ENCODE data around the gene IGLON5. TPM values are rescaled to one million over a fixed set of nuclear protein-coding genes. Genes with fewer than 3 reads are reported as not detected.

Gene IGLON5
- polyA plus RNA-seq, 3 donors: 0.05 TPM; not detected in 2

- Mint-ChIP-seq H3K4me3 (no peak overlapping the region), H3K4me1 (no peaks in the 10 kb centered on the region), H3K9me3 (peaks cover 0 to 1% (median 0%) of the 10 kb centered on the region in 7 donors), H3K27me3 (ENCODE audit: low read depth in 3 of 3) (peaks cover 9 to 26% (median 15%) of the 10 kb centered on the region in 3 donors), H3K36me3 (no peaks in the 10 kb centered on the region), H3K27ac (no peak overlapping the region)
- Histone ChIP-seq H3K27ac (ENCODE audit: low read depth in 1 of 2, low read length in 2 of 2) (no peak overlapping the region), H2AFZ (ENCODE audit: insufficient read depth, low read depth, low read length, poor library complexity, severe bottlenecking) (no peak overlapping the region), H3K4me2 (replicated peaks; ENCODE audit: extremely low read depth, low read length, poor library complexity, severe bottlenecking) (no peak overlapping the region), H3K4me1 (ENCODE audit: control insufficient read depth in 1 of 2, insufficient read depth in 2 of 2, low read length in 2 of 2) (no peaks in the 10 kb centered on the region), H3K9me3 (replicated peaks in 1 of 2; ENCODE audit: control insufficient read depth in 1 of 2, insufficient read depth in 1 of 2, low read length in 2 of 2) (no peaks in the 10 kb centered on the region), H3K4me3 (replicated peaks in 1 of 3; ENCODE audit: low read depth in 2 of 3, low read length in 3 of 3) (no peak overlapping the region), H3K9ac (ENCODE audit: insufficient read depth, low read length, poor library complexity, severe bottlenecking) (no peak overlapping the region), H4K20me1 (ENCODE audit: insufficient read depth, low read length) (no peaks in the 10 kb centered on the region), H3K27me3 (ENCODE audit: control insufficient read depth in 2 of 2, insufficient read depth in 2 of 2, low read length in 2 of 2) (no peaks in the 10 kb centered on the region), H3K36me3 (replicated peaks in 1 of 2; ENCODE audit: control insufficient read depth in 1 of 2, insufficient read depth in 2 of 2, low read length in 2 of 2) (no peaks in the 10 kb centered on the region), H3K79me2 (ENCODE audit: insufficient read depth, low read length) (no peaks in the 10 kb centered on the region)
- no peak for DNase-seq
- intact Hi-C loops (cut with micrococcal nuclease): loop anchor here in 1 of 2 donors (10.0 kb wide), 1 partner anchor 1069 kb away; no protein-coding TSS in a partner anchor
- WGBS (ENCODE audit: insufficient coverage): 93% methylated on average over 12 of the region's 14 CpGs
- TF ChIP-seq, protein P1, sequence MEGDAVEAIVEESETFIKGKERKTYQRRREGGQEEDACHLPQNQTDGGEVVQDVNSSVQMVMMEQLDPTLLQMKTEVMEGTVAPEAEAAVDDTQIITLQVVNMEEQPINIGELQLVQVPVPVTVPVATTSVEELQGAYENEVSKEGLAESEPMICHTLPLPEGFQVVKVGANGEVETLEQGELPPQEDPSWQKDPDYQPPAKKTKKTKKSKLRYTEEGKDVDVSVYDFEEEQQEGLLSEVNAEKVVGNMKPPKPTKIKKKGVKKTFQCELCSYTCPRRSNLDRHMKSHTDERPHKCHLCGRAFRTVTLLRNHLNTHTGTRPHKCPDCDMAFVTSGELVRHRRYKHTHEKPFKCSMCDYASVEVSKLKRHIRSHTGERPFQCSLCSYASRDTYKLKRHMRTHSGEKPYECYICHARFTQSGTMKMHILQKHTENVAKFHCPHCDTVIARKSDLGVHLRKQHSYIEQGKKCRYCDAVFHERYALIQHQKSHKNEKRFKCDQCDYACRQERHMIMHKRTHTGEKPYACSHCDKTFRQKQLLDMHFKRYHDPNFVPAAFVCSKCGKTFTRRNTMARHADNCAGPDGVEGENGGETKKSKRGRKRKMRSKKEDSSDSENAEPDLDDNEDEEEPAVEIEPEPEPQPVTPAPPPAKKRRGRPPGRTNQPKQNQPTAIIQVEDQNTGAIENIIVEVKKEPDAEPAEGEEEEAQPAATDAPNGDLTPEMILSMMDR (IDR thresholded peaks at IDR 0.05): no peak
Observed at GRCh38 chr19:51293571-51294210, 17.8 kb upstream of the IGLON5 start.

DNA sequence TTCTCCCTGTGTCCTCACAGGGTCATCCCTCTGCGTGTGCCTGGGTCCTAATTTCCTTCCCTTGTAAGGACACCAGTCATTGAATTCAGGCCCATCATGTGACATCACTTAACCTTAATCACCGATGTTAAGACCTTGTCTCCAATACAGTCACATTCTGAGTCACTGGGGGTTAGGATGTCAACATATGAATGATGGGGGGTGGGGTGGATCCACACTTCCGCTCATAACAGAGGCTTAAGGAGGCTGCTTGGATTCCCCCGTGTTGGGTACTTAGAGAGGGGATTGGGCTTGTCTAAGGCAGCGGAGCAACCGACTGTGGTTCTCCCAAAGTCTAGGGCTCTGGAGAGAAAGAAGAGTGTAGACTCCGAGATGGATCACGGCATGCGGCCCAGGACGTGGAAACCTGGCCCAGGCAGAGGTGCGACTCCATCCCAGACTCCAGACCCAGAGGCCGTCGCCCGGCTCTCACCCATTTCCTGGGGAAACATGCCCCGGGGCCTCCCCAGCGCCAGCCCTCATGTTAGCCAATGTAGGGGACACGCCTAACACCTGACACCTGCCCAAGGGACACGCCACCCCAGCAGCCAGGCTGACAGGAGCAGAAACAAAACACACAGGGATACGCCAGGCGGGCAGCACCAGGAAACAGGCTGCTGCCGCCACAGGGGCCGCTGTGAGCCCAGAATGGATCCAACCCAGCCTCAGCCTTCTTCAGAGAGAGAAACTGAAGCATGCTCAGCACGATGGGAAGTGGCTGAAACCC lies 17.1 kb upstream of the IGLON5 start:
- Histone ChIP-seq H3K27me3 (ENCODE audit: control insufficient read depth in 2 of 2, insufficient read depth in 2 of 2, low read length in 2 of 2) (no peaks in the 10 kb centered on the region), H3K79me2 (ENCODE audit: insufficient read depth, low read length) (no peaks in the 10 kb centered on the region), H3K4me1 (ENCODE audit: control insufficient read depth in 1 of 2, insufficient read depth in 2 of 2, low read length in 2 of 2) (no peaks in the 10 kb centered on the region), H4K20me1 (ENCODE audit: insufficient read depth, low read length) (no peaks in the 10 kb centered on the region), H2AFZ (ENCODE audit: insufficient read depth, low read depth, low read length, poor library complexity, severe bottlenecking) (no peak overlapping the region), H3K4me2 (replicated peaks; ENCODE audit: extremely low read depth, low read length, poor library complexity, severe bottlenecking) (no peak overlapping the region), H3K36me3 (replicated peaks in 1 of 2; ENCODE audit: control insufficient read depth in 1 of 2, insufficient read depth in 2 of 2, low read length in 2 of 2) (no peaks in the 10 kb centered on the region), H3K9me3 (replicated peaks in 1 of 2; ENCODE audit: control insufficient read depth in 1 of 2, insufficient read depth in 1 of 2, low read length in 2 of 2) (no peaks in the 10 kb centered on the region), H3K9ac (ENCODE audit: insufficient read depth, low read length, poor library complexity, severe bottlenecking) (no peak overlapping the region), H3K4me3 (replicated peaks in 1 of 3; ENCODE audit: low read depth in 2 of 3, low read length in 3 of 3) (no peak overlapping the region), H3K27ac (ENCODE audit: low read depth in 1 of 2, low read length in 2 of 2) (no peak overlapping the region)
- no peak for DNase-seq
- TF ChIP-seq, protein P1 (IDR thresholded peaks at IDR 0.05): no peak
- Mint-ChIP-seq H3K27me3 (ENCODE audit: low read depth in 3 of 3) (peaks cover 10 to 27% (median 17%) of the 10 kb centered on the region in 3 donors), H3K4me1 (no peaks in the 10 kb centered on the region), H3K27ac (no peak overlapping the region), H3K36me3 (no peaks in the 10 kb centered on the region), H3K9me3 (peaks cover 0 to 1% (median 0%) of the 10 kb centered on the region in 7 donors), H3K4me3 (no peak overlapping the region)
- 86% methylated on average over 21 of the region's 23 CpGs for WGBS (ENCODE audit: insufficient coverage)
- intact Hi-C loops (cut with micrococcal nuclease): loop anchor here in 1 of 2 donors (10.0 kb wide), 1 partner anchor 1070 kb away; no protein-coding TSS in a partner anchor
